8988T (cell line): Measurements from ENCODE around the gene DIAPH1.
A peak's percentile ranks its signal among the peaks of the same experiment; 100 is the strongest.

Source experiments
- DNase-seq: peaks from one replicate; pipeline ENCODE4 v3.0.0; 2011

DIAPH1 gene

DNA sequence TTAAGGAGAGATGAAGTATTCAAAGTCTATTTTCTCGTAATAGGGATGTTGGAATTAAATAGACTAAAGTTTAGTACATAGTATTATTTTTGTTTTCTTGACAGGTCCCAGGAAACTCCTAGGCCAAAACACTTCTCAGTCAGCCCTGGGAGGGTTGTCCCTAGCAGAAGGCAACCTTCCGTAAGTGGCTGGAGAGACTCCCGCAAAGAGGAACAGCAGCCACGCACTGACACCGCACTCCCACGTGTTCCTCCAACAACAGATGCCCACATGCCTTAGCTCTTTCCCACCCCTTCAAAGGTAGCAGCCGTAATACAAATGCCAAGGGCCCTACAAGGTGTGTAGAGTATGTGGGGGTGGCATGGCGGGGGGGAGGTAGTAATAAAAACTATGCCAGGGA, 101.5 kb downstream of the DIAPH1 start:
- DNase-seq, result no peak

DNA sequence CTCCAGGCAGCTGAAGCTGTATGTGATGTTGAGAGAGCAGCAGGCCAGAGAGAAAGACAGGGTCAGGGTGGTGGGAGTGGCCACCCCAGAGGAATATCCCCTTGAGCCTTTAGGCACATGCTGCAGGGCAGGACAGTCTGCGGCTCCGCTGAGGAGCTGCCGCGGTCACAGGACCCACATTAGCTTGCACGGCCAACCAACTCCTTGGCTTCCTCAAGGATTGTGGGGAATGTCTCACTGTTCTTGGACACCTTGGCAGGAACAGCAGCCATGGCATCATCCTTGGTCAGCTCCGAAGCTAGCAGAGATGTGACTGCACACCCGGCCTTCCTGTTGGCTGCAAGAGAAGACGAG, 102.2 kb downstream of the DIAPH1 start:
- no peak for DNase-seq

DNA sequence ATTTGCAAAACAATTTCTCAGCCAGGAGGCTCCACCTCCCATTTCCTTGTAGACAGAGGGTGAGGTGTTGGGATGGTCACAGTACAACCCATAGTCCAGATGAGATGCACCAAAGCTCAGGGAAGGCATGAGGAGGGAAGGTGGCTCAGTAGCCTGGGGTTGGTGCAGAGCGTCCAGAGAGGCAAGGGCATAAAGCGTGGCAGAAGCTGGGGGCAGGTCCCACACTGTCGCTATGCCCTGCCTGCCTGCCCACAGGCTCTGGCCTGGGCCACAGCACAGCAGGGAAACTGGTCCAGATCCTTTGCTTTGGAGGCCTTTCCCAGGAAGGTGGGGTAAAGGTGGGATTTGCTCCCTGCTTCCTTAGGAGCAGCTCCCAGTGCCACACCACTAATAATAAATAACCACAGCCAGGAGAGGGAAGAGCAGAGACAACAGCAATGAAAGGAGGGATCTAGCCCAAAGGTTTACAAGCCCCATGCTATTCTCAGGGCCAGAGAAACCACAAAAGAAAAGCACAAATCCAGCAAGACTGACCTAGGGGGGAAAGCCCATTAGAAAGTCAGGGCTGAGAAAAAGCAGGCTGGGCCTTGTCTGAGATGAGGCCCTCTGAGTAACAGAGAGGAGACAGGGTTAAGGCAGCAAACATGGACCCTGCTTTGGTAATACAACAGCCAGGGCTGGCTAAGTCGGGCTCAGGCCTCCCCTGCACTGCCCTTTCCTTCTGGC, 102.7 kb downstream of the DIAPH1 start:
- no peak for DNase-seq

DNA sequence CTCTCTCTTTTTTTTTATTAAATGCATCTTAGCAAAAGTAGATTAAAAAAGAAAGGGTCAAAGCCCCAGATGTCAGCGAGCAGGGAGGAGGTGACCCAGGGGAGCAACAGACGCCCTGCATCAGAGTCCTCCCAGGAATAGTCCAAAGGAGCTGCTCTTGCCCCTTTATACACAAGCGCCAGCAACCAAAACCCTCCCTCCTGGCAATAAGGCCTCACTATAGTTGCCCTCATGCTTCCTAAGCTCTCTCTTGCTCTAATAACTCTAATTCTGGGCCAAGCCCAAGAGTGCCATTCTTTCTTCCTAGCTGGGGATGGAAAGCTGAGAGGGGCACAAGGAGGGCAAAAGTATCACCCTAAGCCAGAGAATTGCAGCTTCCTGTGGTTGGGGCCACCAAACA, 103.7 kb downstream of the DIAPH1 start:
- DNase-seq, result no peak

DNA sequence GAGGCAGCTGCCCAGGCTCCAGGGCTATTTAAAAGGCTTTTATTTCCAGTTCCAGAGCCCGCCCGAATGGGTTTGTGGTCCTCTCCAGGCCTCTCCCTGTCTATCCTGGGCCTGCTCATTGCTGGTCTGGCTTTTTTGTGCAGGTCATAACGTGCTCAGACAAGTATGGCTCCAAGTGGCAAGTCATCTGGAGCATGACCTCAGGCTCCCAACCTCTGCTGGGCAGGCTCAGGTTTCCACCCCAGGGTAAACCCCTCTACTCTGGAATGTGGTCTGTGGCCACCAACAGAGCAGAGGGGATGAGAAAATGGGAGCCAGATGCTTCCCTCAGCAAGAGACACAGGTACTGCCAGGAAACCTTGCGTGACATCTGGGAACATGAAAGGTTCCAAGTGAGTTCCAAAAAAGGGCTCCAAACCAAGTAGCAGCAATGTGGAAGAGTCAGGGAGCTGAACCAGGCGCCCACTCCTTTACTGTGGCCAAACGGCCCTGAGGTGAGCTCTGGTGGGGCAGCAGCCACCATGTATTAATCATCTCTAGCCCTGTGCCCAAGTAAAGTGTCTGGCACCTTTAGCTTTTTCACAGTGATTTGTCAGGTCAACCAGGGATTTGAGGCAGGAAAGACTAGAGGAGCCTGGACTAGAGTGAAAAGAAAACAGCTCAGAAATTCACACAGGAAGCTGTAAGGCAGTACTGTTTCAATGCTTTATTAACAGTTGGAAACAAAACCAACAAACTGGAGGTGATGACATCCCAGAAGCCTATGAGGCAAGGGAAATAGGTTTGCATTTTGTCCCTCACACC, 104.3 kb downstream of the DIAPH1 start:
- no peak for DNase-seq

DNA sequence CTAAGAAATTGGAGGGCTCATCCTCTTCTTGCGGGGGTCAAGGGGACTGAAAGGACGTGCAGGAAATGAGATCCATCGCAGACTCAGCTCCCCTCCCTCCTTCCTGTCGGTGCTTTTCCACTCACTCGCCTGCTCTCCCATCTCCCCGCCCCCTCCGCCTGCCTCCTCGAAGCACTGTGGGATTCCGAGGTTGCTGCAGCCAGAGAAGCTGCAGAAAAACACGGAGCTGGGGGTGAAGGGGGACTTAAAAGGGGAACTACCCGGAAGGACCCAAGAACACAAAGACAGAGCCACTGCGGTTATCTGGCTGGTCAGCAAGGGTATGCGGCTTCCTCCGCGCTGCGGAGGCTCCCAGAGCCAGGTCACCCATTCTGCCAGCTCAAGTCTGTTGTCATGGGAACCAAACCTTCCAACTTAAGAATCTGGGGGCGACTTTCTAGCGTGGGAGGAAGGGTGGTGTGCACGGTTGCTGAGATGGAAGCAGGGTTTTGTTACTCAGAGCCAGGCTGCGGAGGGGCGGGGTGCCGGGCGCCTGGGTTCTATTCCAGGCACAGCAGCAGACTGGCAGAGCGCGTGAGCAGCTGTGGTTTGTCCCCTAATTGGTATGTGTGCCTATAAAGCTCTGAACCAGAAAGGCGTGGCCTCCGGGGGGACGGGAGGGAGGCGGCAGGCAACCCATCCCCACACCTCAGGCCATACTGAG, 105.0 kb downstream of the DIAPH1 start:
- no peak for DNase-seq

DNA sequence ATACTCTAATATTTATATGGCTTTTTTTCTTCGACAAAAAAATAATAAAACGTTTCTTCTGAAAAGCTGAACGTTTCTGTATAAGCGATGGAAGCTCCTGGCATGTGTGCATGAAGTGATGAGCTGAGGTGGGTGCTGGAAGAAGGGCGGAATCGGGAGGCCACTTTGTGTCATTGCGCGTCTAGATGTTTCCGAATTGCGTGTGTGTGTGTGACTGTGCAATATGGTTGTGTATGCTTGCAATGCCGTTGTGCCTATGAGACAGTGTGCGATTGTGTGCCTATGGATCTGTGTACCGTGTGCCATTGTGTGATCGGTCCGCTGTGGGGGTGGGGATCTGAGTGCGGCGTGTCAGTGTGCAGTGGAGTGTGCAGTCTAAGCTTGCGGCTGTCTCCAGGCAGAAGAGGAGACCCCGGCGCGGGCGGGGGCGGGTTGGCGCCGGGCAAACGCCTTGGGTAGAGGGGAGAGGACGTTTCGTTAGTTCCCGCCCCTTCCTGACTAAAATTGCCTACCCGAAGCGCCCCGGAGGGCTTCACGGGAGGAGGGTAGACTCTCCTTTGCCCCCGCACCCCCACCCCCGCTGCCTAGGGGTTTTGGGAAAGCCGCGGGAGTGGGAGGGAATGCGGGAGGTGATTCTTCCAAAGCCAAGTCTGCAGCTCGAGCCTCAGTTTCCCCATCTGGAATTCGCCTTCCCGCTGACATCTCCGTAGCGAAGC, 105.7 kb downstream of the DIAPH1 start:
- DNase-seq, result no peak

DNA sequence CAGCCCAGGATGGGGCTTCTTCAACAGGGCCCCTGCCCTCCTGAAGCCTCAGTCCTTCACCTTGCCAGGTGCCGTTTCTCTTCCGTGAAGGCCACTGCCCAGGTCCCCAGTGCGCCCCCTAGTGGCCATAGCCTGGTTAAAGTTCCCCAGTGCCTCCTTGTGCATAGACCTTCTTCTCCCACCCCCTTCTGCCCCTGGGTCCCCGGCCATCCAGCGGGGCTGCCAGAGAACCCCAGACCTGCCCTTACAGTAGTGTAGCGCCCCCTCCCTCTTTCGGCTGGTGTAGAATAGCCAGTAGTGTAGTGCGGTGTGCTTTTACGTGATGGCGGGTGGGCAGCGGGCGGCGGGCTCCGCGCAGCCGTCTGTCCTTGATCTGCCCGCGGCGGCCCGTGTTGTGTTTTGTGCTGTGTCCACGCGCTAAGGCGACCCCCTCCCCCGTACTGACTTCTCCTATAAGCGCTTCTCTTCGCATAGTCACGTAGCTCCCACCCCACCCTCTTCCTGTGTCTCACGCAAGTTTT, 106.3 kb downstream of the DIAPH1 start:
- peak; percentile 84 for DNase-seq

DNA sequence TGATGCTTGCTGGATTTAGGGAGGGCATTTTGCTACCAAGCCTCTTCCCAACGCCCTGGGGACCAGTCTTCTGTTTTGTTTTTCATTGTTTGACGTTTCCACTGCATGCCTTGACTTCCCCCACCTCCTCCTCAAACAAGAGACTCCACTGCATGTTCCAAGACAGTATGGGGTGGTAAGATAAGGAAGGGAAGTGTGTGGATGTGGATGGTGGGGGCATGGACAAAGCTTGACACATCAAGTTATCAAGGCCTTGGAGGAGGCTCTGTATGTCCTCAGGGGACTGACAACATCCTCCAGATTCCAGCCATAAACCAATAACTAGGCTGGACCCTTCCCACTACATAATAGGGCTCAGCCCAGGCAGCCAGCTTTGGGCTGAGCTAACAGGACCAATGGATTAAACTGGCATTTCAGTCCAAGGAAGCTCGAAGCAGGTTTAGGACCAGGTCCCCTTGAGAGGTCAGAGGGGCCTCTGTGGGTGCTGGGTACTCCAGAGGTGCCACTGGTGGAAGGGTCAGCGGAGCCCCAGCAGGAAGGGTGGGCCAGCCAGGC, 107.0 kb downstream of the DIAPH1 start:
- DNase-seq, result no peak

DNA sequence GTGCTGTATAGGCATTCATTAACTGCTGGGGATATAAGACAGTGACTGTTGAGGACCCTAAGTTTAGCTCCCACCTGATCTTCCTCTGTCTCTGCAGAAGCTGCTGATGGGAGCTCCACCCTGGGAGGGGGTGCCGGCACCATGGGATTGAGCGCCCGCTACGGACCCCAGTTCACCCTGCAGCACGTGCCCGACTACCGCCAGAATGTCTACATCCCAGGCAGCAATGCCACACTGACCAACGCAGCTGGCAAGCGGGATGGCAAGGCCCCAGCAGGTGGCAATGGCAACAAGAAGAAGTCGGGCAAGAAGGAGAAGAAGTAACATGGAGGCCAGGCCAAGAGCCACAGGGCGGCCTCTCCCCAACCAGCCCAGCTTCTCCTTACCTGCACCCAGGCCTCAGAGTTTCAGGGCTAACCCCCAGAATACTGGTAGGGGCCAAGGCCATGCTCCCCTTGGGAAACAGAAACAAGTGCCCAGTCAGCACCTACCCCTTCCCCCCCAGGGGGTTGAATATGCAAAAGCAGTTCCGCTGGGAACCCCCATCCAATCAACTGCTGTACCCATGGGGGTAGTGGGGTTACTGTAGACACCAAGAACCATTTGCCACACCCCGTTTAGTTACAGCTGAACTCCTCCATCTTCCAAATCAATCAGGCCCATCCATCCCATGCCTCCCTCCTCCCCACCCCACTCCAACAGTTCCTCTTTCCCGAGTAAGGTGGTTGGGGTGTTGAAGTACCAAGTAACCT, 107.8 kb downstream of the DIAPH1 start:
- no peak for DNase-seq

DNA sequence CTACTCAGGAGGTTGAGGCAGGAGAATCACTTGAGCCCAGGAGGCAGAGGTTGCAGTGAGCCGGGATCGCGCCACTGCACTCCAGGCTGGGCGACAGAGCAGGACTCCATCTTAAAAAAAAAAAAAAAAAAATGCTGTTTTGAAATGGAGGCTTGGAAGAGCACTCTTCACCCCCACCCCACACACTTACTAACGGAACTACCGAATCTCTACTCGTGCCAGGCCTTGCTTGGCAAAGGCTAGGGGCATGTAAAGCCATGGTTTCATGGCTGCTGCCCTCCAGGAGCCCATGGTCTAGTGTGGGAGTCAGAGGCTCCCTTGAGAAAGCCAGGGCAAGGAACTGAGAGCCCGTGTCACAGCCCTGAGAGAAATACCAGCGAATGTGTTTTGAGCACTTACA, 108.6 kb downstream of the DIAPH1 start:
- no peak for DNase-seq

DNA sequence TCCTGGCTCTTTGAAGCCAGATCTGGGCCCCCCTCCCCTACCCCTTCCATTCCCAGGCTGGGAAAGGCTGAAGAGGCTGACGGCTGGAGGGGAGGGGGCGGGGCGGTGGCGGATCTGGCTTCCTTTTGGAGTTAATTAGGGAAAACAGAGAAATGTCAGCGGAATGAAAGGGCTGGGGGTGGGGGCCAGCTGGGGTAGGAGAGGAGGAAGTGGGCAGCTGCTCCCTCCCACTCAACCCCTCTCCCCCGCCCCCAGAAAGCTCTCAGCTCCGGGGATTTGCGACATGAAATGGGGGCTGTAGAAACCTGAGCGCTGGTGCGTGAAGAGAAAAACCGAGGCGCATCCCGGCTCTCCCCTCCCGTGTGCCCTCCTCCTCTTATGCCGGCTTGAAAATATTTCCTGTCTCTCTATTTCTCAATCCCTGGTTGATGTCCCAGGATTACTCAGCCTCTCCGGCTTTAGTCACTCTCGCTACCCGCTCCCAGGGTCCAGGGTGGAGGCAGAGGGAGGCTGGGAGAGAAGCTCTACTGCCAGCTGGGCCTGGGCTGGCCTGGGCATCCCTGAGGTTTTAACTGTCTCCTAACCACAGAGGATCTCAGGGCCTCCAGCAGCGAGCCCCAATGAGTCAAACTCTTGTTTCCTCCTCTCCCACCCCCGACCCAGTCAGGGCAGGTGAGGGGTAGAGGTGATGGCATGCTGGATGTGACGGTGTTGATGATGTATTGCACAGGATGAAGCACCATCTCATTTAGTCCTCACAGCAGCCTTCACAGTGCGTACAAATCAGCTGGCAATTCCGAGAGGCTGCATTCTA, 109.8 kb downstream of the DIAPH1 start:
- DNase-seq, result peak; percentile 81

DNA sequence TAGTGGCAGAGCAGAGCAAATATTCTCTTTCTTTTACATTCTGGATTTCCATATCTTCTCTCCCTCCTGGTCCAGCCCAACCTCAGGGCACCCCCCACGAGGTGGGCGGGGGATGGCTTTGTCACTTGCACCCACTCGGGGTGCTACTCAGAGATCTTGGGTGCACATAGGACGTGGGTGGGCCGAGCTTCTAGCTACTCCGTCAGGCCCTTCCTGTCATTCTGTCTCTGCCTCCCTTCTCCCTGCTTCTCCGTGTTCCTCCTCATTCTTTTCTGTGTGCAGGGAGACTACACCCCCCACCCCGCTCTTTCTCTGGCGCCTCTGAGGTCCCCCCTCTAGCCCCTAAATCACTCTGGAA, 110.4 kb downstream of the DIAPH1 start:
- DNase-seq, result no peak

DNA sequence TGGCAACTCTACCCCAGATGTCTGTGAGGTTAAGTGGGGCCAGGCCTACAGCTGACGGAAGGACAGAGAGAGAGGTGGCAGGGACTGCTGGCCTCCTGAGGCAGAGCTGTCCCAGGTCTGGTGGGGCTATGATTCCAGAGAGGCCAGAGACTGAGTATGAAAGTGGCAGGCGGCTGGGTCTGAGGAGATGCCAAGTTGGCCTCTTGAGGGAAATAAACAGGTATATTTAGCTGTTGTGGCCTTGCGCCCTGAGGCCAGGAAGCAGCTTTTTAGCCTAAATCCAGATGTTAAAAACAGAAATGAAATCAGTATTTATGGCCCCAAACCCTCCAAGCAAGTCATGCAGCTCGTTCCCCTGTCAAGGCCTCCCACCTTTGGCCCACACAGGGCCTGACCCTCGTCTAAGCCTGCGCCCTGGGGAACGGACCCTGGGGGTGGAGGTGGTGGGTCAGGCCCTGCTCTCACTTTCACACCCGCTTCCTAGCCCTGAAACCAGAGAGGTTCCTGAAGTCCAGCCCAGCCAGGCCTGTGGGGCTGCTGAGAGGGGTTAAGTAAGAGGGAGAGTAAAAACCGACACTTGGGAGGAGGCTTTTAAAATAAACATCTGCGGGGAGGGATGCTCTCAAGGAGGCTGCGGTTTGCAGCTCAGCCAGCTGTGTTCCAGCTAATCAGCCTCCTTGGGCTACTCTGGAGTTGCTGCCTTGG, 111.3 kb downstream of the DIAPH1 start:
- DNase-seq, result no peak

DNA sequence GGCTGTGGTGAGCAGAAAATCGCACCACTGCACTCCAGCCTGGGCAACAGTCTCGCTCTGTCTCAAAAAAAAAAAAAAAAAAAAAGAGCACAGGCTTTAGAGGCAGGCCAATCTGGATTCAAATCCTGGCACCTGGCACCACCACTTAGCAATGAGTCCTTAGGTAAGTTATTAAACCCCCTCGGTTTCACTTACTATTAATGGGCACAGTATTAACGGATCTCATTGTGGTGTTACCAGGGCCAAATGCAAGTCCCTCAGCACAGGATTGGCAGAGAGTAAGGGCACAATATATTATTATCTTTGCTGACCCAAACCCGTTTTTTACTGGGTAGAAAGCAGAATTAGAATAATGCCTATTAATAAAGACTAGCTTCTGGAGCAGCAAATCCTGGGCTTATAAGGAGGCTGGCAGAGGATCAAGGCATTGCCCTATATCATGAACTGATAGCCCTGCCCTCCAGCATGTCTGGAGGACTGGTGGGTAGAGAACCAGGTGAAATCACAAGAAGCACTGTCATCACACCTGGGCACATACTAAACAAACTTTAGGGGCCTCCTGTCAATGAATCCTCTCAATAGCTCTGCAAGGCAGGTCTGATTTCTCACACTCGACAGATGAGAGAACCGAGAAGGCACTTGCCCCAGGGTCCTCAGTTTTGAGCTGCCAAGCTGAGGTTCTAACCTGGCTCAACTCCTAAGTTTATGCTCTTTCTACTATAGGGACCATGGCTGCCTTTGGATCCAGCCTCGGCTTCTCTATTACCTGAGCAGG, 112.2 kb downstream of the DIAPH1 start:
- DNase-seq, result no peak

DNA sequence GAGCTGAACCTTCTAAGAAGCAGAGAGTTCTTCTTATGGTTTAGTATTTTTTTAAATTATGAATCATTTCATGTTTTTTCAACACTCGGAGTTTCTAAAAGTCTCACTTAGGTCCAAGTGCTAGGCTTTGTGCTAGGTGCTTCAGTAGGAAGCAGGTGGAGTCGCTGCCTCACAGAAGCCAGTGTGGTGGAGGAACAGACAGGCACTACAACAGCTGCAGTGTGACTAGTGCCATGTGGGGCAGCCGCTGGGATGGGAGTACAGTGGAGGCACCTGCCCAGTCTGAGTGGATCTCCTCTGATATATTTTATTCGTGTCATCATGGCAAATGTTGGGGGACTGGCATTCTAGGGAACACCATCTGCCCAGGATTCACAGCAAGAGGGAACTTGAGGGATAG, 114.6 kb downstream of the DIAPH1 start:
- DNase-seq, result no peak

DNA sequence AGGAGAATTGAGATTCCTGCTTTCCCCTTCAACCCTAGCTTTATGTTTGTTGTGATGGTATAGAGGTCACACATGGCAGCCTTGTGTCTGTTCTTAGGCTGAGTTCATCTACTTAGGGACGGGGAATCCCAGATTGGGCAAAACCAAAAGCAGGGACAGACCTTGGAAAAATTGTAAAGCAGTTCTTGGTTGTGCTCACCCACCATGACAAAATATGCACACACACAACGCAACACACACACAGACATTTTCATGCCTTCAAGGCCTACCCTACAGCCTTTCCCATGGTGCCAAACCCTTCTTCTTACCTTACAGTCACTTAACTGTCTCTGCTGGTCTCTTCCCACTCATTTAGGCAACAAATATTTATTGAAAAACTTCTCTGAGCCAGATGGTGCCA, 115.1 kb downstream of the DIAPH1 start:
- no peak for DNase-seq

DNA sequence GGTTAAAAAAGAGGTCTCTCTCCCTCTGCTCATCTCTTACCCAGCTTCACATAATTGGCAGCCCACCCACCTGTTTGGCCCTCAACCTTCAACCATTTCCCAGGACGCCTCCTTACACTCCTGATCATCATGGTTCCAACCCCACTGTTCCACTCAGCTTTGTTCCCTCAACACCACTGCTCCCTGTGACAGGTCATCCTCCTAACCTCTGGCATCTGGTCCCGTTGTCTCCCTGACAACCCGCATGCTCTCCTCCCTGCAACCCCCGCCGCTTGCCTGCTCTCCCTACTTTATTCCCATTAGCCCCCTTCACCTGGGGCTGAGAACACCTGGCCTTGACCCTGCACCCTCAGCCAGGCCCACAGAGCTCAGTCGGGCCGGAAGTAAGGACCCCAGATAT, 117.0 kb downstream of the DIAPH1 start:
- no peak for DNase-seq

DNA sequence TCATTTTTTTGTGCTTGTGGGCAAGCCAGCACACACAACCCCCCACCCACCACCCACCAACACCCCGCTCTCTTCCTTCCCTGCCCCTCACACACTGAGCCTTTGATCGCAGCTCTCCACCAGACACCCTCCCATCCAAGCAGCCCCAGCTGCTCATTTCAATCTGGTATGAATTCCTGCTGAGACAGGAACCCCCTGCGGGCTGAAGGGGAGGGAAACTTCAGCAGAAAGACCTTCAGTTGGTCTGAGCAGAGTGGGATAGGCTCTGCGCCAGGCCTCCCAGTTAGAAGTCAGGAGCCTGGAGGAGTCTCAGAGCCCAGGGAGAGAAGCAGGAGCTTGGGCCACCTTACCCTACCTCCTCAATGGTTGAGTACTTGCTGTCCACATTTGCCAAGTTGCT, 122.8 kb downstream of the DIAPH1 start:
- DNase-seq, result no peak

DNA sequence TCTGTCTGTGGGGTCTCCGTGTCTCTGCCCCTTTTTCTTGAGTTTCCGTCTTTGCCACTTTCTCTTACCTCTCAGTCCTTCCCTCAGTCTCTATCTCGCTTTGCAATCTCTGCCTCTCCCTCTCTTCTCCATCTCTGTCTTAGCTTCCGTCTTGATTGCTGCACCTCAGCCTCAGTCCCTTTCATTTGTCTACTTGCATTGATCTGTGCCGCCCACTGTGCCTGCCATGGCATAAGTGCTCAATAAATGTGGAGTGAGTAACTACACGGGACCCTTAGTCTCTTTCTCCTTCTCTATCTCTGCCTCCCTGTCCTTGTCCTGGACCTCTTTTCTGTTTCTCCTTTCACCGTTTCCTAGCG, 123.4 kb downstream of the DIAPH1 start:
- DNase-seq, result no peak
